GM18858 (cell line): Measurements from ENCODE around the gene MATCAP1.

ENCODE experiments used
- ATAC-seq: cut with Tn5 transposase; IDR thresholded peaks from one replicate; pipeline ENCODE4 v1.9.1; 2021; ENCODE audit not compliant: unreplicated experiment

MATCAP1 gene

GRCh38 chr16:67158637-67159600, 24.8 kb downstream of the MATCAP1 start:
- no peak for ATAC-seq

- ATAC-seq = no peak
Observed at GRCh38 chr16:67157892-67158635, 25.7 kb downstream of the MATCAP1 start.

- no peak for ATAC-seq
Observed at GRCh38 chr16:67157106-67157748, 26.5 kb downstream of the MATCAP1 start.

- ATAC-seq = no peak
Observed at GRCh38 chr16:67156143-67156844, 27.5 kb downstream of the MATCAP1 start.

GRCh38 chr16:67155295-67156142, 28.2 kb downstream of the MATCAP1 start:
- no peak for ATAC-seq

GRCh38 chr16:67154578-67155294, 29.0 kb downstream of the MATCAP1 start:
- ATAC-seq = no peak

GRCh38 chr16:67151431-67152097, 32.2 kb downstream of the MATCAP1 start:
- no peak for ATAC-seq

- no peak for ATAC-seq
Observed at GRCh38 chr16:67150833-67151396, 32.8 kb downstream of the MATCAP1 start, which contains the start of gene B3GNT9. B3GNT9 (minus strand) TSS chr16:67150998; CDS start chr16:67150485, 513 bp downstream.

GRCh38 chr16:67150047-67150832, 33.5 kb downstream of the MATCAP1 start:
- ATAC-seq = no peak

- no peak for ATAC-seq
Observed at GRCh38 chr16:67149276-67150046, 34.3 kb downstream of the MATCAP1 start.

- no peak for ATAC-seq
Observed at GRCh38 chr16:67148656-67149275, 35.0 kb downstream of the MATCAP1 start.

- no peak for ATAC-seq
Observed at GRCh38 chr16:67148221-67148620, 35.5 kb downstream of the MATCAP1 start.

GRCh38 chr16:67147437-67148140, 36.2 kb downstream of the MATCAP1 start:
- no peak for ATAC-seq

- no peak for ATAC-seq
Observed at GRCh38 chr16:67146523-67147357, 37.0 kb downstream of the MATCAP1 start.

- ATAC-seq = no peak
Observed at GRCh38 chr16:67145746-67146145, 38.0 kb downstream of the MATCAP1 start.
